Osteoblast (primary cell): ENCODE data around the gene GDPGP1. TPM values are rescaled to one million over a fixed set of nuclear protein-coding genes. Genes with fewer than 3 reads are reported as not detected.

Experiments used
- DNase-seq: peaks from one replicate; pipeline ENCODE4 v3.0.0; 2011; ENCODE audit warnings: low spot score, mixed read lengths; ENCODE audit not compliant: insufficient read length; ENCODE audit errors: missing footprints
- H2AFZ ChIP-seq: 2 replicates; pipeline ENCODE4 v1.6.0; 2011; ENCODE audit warnings: mild to moderate bottlenecking, low read length
- H3K27ac ChIP-seq: 2 replicates; pipeline ENCODE4 v1.5.1; 2011; ENCODE audit warnings: mild to moderate bottlenecking, low read depth, low read length, moderate library complexity
- H3K27me3 ChIP-seq: 2 replicates; pipeline ENCODE4 v1.6.0; 2012; ENCODE audit warnings: mild to moderate bottlenecking, control low read depth, inconsistent platforms, low read length, moderate library complexity; ENCODE audit not compliant: insufficient read depth
- H3K36me3 ChIP-seq: 2 replicates; pipeline ENCODE4 v1.5.1; 2011; ENCODE audit warnings: mild to moderate bottlenecking, low read length, control low read depth, moderate library complexity; ENCODE audit not compliant: insufficient read depth
- H3K4me1 ChIP-seq: 2 replicates; pipeline ENCODE4 v1.5.1; 2011; ENCODE audit warnings: mild to moderate bottlenecking, low read length, control low read depth, moderate library complexity; ENCODE audit not compliant: insufficient read depth
- H3K4me2 ChIP-seq: 2 replicates; pipeline ENCODE4 v1.6.0; 2011; ENCODE audit warnings: mild to moderate bottlenecking, low read length; ENCODE audit not compliant: insufficient read depth
- H3K4me3 ChIP-seq: fragments of 200-600 bp; sonication (generic); 3 replicates; pipeline ENCODE4 v1.5.1; 2012; ENCODE audit warnings: mild to moderate bottlenecking, low read length, inconsistent platforms; ENCODE audit not compliant: insufficient read depth
- H3K79me2 ChIP-seq: 2 replicates; pipeline ENCODE4 v1.6.0; 2012; ENCODE audit warnings: mild to moderate bottlenecking, low read length, control low read depth, inconsistent platforms; ENCODE audit not compliant: insufficient read depth
- H3K9me3 ChIP-seq: 2 replicates; pipeline ENCODE4 v1.5.1; 2011; ENCODE audit warnings: low read depth, low read length, control low read depth
- H4K20me1 ChIP-seq: 2 replicates; pipeline ENCODE4 v1.6.0; 2012; ENCODE audit warnings: mild to moderate bottlenecking, low read length, control low read depth; ENCODE audit not compliant: insufficient read depth
- total RNA-seq: library from RNA; depleted of rRNA; stranded (reverse); fragments of >200 nt; gene quantifications from 2 replicates; pipeline ENCODE4 v1.2.3, GENCODE V29; 2012
- TF ChIP-seq, protein P1 (sequence below): IDR thresholded peaks from 2 replicates; pipeline ENCODE4 v1.5.1; 2011; ENCODE audit warnings: mild to moderate bottlenecking, low read depth, low read length, moderate library complexity; ENCODE audit errors: extremely low read depth

GDPGP1 gene
- total RNA-seq, 1 donor, result 8.0 TPM

- peaks cover 32% of the 10 kb centered on the region for H3K4me1 ChIP-seq
- no peak overlapping the region for H2AFZ ChIP-seq
Observed at GRCh38 chr15:90262426-90262825, 28.4 kb downstream of the GDPGP1 start.

DNA sequence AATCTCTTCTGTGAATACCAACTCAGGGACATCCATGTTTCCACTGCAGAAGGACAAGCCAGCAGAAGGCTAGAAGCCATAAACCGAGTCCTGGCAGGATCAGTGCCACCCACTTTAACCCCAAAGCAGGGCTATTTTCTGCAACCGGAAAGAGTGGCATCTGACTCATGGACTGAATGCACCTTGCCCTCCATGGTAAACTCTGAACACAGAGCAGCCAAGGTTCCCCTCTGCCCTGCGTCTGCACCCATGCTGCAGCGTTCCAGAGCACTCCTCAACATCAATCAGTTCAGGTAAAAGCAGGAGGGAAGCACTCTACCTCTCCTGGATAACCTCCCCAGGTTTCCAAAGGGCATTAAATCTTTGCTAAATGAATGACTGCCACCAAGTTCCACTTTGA lies 30.7 kb downstream of the GDPGP1 start:
- peak; percentile 51 for DNase-seq
- H2AFZ ChIP-seq, result peak overlapping the region; percentile 98

More at GRCh38 chr15:90262426-90262825, 28.4 kb downstream of the GDPGP1 start:
- peaks cover 4% of the 10 kb centered on the region for H3K36me3 ChIP-seq
- peak overlapping the region; percentile 27 for H3K27ac ChIP-seq
- no peaks in the 10 kb centered on the region for H3K27me3 ChIP-seq
- TF ChIP-seq, protein P1, sequence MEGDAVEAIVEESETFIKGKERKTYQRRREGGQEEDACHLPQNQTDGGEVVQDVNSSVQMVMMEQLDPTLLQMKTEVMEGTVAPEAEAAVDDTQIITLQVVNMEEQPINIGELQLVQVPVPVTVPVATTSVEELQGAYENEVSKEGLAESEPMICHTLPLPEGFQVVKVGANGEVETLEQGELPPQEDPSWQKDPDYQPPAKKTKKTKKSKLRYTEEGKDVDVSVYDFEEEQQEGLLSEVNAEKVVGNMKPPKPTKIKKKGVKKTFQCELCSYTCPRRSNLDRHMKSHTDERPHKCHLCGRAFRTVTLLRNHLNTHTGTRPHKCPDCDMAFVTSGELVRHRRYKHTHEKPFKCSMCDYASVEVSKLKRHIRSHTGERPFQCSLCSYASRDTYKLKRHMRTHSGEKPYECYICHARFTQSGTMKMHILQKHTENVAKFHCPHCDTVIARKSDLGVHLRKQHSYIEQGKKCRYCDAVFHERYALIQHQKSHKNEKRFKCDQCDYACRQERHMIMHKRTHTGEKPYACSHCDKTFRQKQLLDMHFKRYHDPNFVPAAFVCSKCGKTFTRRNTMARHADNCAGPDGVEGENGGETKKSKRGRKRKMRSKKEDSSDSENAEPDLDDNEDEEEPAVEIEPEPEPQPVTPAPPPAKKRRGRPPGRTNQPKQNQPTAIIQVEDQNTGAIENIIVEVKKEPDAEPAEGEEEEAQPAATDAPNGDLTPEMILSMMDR, result no peak
- H3K9me3 ChIP-seq, result no peaks in the 10 kb centered on the region
- H4K20me1 ChIP-seq, result peaks cover 5% of the 10 kb centered on the region
- no peak overlapping the region for H3K4me3 ChIP-seq
- no peak for DNase-seq
- H3K79me2 ChIP-seq, result peaks cover 19% of the 10 kb centered on the region
- H3K4me2 ChIP-seq, result peak overlapping the region; percentile 16

DNA sequence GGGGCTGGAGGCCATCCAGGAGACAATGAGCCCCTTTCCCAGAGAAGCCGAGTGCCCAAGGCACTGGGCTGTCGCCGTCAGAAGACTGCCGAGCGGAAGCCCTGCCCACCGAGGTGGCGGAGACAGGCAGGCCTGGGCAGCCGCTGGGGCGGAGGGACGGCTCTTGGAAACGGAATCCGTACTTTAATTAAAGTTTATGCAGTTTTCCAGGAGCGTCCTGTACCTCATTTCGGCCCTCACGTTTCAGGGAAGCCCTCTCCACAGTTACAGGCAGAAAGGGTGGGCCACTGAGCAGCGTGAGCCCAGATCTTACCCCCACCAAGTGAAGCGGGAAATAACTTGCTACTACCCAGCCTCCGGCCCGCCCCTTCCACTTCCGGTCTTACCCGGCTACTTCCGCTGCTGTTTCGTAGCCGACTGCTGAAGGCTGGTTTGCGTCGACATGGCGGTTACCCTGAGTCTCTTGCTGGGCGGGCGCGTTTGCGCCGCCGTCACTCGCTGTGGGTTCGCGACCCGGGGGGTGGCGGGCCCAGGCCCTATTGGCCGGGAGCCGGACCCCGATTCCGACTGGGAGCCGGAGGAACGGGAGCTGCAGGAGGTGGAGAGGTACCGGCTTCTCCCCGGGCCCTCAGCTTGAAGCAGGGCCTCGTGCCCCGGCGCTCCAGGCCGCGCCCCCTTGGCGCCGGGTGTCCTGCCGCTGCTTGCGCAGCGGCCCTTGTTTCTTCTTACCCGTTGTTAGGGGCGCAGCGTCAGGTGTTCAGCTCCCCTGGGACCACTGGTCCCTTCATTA lies 31.5 kb downstream of the GDPGP1 start, which contains the start of gene NGRN:
Gene NGRN (plus strand): TSS at position 402 of the 790 bp plus-strand sequence. CDS start 41 bp downstream, at position 443.
- H3K4me1 ChIP-seq, result peaks cover 33% of the 10 kb centered on the region
- H3K4me3 ChIP-seq, result peak within 1 kb of the TSS; percentile 95
- TF ChIP-seq, protein P1, result no peak

More for the DNA sequence above, 30.7 kb downstream of the GDPGP1 start:
- H3K36me3 ChIP-seq, result peaks cover 14% of the 10 kb centered on the region
- H3K4me2 ChIP-seq, result peak overlapping the region; percentile 96
- peaks cover 14% of the 10 kb centered on the region for H4K20me1 ChIP-seq
- H3K79me2 ChIP-seq, result peaks cover 37% of the 10 kb centered on the region
- TF ChIP-seq, protein P1, result no peak
- peak overlapping the region; percentile 93 for H3K27ac ChIP-seq
- no peaks in the 10 kb centered on the region for H3K9me3 ChIP-seq
- peak overlapping the region; percentile 95 for H3K4me3 ChIP-seq
- H3K4me1 ChIP-seq, result peaks cover 36% of the 10 kb centered on the region
- no peaks in the 10 kb centered on the region for H3K27me3 ChIP-seq

GRCh38 chr15:90266061-90266431 lies 32.0 kb downstream of the GDPGP1 start:
- Histone ChIP-seq H3K4me2 (peak overlapping the region; percentile 96), H3K4me3 (peak overlapping the region; percentile 95), H3K79me2 (peaks cover 51% of the 10 kb centered on the region), H3K4me1 (peaks cover 33% of the 10 kb centered on the region), H3K9me3 (no peaks in the 10 kb centered on the region), H2AFZ (peak overlapping the region; percentile 98), H4K20me1 (peaks cover 26% of the 10 kb centered on the region), H3K36me3 (peaks cover 26% of the 10 kb centered on the region), H3K27ac (peak overlapping the region; percentile 93), H3K27me3 (no peaks in the 10 kb centered on the region)
- TF ChIP-seq, protein P1, result no peak
- peak; percentile 66 for DNase-seq

More for the DNA sequence above, 31.5 kb downstream of the GDPGP1 start, which contains the start of gene NGRN:
- Histone ChIP-seq H3K27me3 (no peaks in the 10 kb centered on the region), H3K9me3 (no peaks in the 10 kb centered on the region), H3K4me2 (peak within 1 kb of the TSS; percentile 96), H3K27ac (peak within 1 kb of the TSS; percentile 93), H4K20me1 (peaks cover 21% of the 10 kb centered on the region), H2AFZ (peak within 1 kb of the TSS; percentile 98), H3K79me2 (peaks cover 45% of the 10 kb centered on the region), H3K36me3 (peaks cover 21% of the 10 kb centered on the region)
- peak; percentile 96 for DNase-seq
